NCI-H2227 (cell line): Measurements from ENCODE around the gene ATP10A.

Source experiments
- DNase-seq: peaks from one replicate; lab custom pipeline; 2025; ENCODE audit not compliant: unreplicated experiment; lab: John Stamatoyannopoulos, UW

ATP10A gene

GRCh38 chr15:25727116-25727515 is 136.0 kb downstream of the ATP10A start:
- DNase-seq = no peak

- DNase-seq = no peak
Observed at GRCh38 chr15:25725758-25726157, 137.4 kb downstream of the ATP10A start.

DNA sequence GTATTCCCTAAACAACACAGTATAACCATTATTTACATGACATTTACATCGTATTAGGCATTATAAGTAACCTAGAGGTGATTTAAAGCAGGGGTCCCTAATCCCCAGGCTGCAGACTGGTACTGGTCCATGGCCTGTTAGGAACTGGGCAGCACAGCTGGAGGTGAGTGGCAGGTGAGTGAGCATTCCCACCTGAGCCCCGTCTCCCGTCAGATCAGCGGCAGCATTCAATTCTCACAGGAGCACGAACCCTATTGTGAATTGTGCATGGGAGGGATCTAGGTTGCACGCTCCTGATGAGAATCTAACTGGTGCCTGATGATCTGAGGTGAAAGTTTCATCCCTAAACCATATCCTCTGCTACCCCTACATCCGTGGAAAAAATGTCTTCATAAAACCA is 138.2 kb downstream of the ATP10A start:
- DNase-seq = no peak

DNA sequence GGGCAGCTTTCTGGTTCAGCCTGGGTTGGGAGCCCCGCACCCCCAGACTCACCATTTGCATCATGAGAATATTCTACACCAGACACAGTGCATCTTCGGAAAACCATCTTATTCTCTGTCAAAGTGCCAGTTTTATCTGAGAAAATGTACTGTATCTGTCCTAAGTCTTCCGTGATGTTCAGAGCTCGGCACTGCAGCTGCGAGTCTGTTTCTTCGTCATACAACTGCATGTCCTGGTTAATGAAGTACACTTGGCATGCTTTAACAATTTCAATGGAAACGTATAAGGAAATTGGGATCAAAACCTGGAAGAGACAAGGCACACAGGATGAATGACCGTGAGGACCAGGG is 141.5 kb downstream of the ATP10A start:
- DNase-seq = no peak

- no peak for DNase-seq
Observed at GRCh38 chr15:25719101-25719985, 143.8 kb downstream of the ATP10A start.

DNA sequence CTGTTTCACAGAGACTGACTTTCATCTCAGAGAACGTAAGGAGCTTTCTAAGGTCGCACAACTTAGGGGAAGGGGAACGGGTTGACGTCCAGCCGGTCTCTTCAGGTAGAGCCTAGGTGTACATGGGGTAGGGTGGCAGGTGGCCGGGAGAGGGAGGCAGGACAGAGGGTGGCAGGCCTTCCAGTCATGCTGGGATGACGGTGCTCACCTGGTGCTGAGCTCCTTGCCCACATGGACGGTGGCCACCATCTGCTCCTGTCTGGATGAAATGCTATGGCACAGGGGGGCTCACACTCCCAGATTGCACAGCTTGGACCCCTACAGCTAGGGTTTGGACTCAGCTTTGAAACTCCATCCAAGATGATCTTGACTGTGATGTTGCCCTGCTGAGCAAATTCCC is 144.5 kb downstream of the ATP10A start:
- DNase-seq = no peak

GRCh38 chr15:25718169-25718536 is 145.0 kb downstream of the ATP10A start:
- no peak for DNase-seq

GRCh38 chr15:25717457-25718168 is 145.5 kb downstream of the ATP10A start:
- no peak for DNase-seq

- no peak for DNase-seq
Observed at GRCh38 chr15:25717127-25717456, 146.0 kb downstream of the ATP10A start.

- no peak for DNase-seq
Observed at GRCh38 chr15:25716414-25717126, 146.6 kb downstream of the ATP10A start.

- no peak for DNase-seq
Observed at GRCh38 chr15:25715536-25716413, 147.4 kb downstream of the ATP10A start.

DNA sequence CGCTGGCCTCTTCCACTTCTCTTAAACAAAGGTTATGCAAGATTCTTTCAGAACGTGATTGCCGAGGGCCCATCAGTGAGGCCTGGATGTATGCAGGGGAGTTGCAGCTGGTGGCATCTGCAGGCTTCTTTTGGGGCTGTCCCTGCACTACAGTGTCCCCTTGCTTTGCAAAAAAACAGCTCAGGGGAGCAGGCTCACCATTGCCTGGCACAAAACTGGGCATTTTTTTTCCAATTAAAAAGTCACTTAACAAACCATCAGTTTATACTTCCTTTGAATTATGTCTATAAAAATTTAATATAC is 148.6 kb downstream of the ATP10A start:
- DNase-seq = no peak

GRCh38 chr15:25713736-25714537 is 149.2 kb downstream of the ATP10A start:
- no peak for DNase-seq

DNA sequence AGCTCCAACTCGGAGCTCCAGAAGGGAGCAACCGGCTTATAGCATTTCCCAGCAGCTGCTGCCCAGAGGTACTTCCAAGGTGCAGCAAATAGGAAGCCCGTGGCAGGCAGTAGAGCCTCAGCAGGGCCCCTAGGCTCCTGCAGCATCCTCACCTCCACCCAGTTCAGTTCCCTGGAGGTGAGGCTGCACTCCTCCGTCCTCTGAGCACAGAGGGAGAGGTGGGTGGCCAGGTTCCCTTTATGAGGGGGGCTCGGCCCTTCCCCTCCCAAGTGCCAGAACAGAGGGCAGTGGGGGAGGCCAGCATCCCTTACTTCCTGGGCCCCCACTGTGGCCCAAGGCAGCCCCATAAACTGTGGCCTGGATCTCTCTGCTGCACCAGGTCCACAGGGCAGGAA is 150.2 kb downstream of the ATP10A start:
- DNase-seq = no peak

DNA sequence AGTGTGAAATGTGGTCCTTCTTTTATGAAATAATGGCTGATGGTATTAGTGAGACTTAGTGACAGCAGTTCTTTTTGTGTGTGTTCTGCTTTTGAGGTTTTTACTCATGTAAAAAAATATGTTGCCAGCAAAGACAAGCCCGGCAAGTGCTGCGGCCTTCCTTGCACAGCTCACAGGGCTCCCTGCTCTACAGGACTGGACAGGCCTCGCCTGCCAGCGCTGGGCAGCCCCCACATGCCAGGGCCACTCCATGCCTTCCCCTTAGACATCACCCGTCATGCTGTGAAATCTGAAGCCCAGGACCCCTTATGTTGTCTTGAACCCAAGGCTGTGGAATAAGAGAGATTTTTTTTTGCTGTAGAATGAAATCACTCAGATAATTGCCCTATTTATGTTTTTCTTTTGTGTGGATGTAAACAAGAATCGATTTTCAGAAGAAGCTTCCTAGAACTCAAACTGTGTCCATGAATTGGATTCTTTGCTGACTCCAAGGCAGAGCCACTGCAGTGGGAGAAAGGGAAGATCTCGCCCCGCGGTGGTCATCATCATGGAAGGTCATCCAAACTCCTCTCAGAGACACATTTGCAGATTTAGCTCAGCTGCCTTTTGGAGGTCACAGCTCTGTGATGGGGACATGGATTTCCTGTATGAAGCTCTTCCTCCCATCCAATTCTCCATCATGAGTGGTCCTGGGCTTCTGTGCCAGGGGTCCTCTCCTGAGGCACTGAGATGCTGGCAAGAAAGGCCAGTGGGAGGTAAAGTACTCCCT is 150.8 kb downstream of the ATP10A start:
- no peak for DNase-seq

DNA sequence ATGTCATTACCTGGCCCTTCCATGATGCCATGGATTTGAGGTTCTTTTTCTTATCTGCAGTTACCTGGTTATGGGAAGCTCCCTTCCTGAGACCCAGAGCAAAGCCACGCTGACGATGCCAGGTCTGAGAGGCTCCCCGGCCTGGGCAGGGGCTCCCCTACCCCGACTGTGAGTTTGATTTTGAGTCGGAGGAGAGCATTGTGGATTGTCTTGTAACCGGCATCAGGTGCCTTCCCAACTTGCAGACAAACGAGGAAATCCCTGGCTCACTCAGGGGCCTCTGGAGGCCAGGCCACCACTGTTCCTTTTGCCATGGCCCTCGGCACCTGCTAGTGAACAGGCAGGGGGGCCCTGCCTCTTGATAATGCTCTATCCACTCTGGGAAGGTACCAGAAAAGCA is 151.4 kb downstream of the ATP10A start:
- DNase-seq = no peak

GRCh38 chr15:25711164-25711563 is 152.0 kb downstream of the ATP10A start:
- no peak for DNase-seq

GRCh38 chr15:25710184-25710583 is 152.9 kb downstream of the ATP10A start:
- no peak for DNase-seq

- no peak for DNase-seq
Observed at GRCh38 chr15:25709437-25710159, 153.5 kb downstream of the ATP10A start.
